ENCODE measurements around the gene UBC. TPM values are rescaled to one million over a fixed set of nuclear protein-coding genes. Genes with fewer than 3 reads are reported as not detected.

Gene UBC
- total and polyA plus RNA-seq, 2 donors (not counting 1 experiment from before 2014, with no cell fraction given), result 953 to 4,477 TPM

GRCh38 chr12:124947013-124947412 is 32.6 kb upstream of the UBC start:
- DNase-seq (no peak), ATAC-seq (ENCODE audit: low read depth) (no peak)
- no peaks in the 10 kb centered on the region for H3K9me3 ChIP-seq (ENCODE audit: control extremely low read depth in 1 of 3, control insufficient read depth in 2 of 3, insufficient read depth in 1 of 3, low read length in 2 of 3)
- POLR2A ChIA-PET, result no interaction called here
- no peaks in the 10 kb centered on the region for H3K9me3 Mint-ChIP-seq (ENCODE audit: insufficient read depth)
- H3K27ac Mint-ChIP-seq, result no peak overlapping the region
- H3K4me2 ChIP-seq (replicated peaks; ENCODE audit: low read depth, low read length, poor library complexity, severe bottlenecking), result no peak overlapping the region
- no peaks in the 10 kb centered on the region for H3K27me3 Mint-ChIP-seq
- no peaks in the 10 kb centered on the region for H3K4me1 ChIP-seq (ENCODE audit: control insufficient read depth in 2 of 2, insufficient read depth in 2 of 2, low read length in 2 of 2)
- H3K4me3 ChIP-seq (ENCODE audit: control extremely low read depth in 1 of 5, extremely low read depth in 1 of 5, insufficient read depth in 1 of 5, low read depth in 2 of 5, low read length in 4 of 5), result no peak overlapping the region
- no peak overlapping the region for H3K4me3 Mint-ChIP-seq
- no peaks in the 10 kb centered on the region for H3K27me3 ChIP-seq (replicated peaks in 1 of 4; ENCODE audit: control extremely low read depth in 1 of 4, control insufficient read depth in 3 of 4, insufficient read depth in 4 of 4, low read length in 3 of 4)
- H4K20me1 ChIP-seq (ENCODE audit: control insufficient read depth, insufficient read depth, low read length, poor library complexity, severe bottlenecking), result no peaks in the 10 kb centered on the region
- no peak overlapping the region for H3K27ac ChIP-seq (ENCODE audit: low read length in 2 of 2)
- intact Hi-C loops (cut with micrococcal nuclease), result no loop called here
- TF ChIP-seq CTCF (IDR thresholded peaks at IDR 0.05) (no peak), EZH2 (IDR thresholded peaks at IDR 0.05; ENCODE audit: borderline replicate concordance, insufficient read depth, low read depth, low read length, poor library complexity, severe bottlenecking) (no peak)
- H3K79me2 ChIP-seq (ENCODE audit: control insufficient read depth, insufficient read depth, low read length), result no peaks in the 10 kb centered on the region
- H2AFZ ChIP-seq (ENCODE audit: insufficient read depth, low read depth, low read length, poor library complexity, severe bottlenecking), result no peak overlapping the region
- CTCF ChIA-PET, result no interaction called here
- H3K36me3 ChIP-seq (replicated peaks in 1 of 2; ENCODE audit: control extremely low read depth in 1 of 2, control insufficient read depth in 1 of 2, extremely low read depth in 1 of 2, insufficient read depth in 2 of 2, low read length in 1 of 2), result peaks cover 0 to 41% of the 10 kb centered on the region in 2 experiments
- H3K9ac ChIP-seq (ENCODE audit: low read length), result no peak overlapping the region
- WGBS (ENCODE audit: insufficient coverage), result 98% methylated on average over 11 of the region's 11 CpGs
- no peaks in the 10 kb centered on the region for H3K4me1 Mint-ChIP-seq

DNA sequence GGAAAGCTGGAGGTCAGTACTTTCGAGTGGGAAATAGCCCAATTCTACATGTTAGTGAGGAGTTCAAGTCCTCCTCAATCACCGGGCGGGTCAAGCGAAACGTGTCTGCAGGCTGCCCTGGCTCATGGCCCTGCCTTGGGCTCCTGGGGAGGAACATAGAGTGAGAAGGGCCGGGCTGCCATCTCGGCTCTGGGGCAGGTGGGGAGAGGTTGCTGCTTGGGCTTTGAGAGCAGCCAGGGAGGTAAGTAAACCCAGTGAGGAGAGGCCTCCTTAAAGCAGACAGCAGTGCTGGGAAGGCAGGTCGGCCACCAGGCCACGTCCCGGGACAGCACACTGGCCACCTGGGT is 32.0 kb upstream of the UBC start:
- Histone ChIP-seq H3K4me3 (ENCODE audit: control extremely low read depth in 1 of 5, extremely low read depth in 1 of 5, insufficient read depth in 1 of 5, low read depth in 2 of 5, low read length in 4 of 5) (no peak overlapping the region), H4K20me1 (ENCODE audit: control insufficient read depth, insufficient read depth, low read length, poor library complexity, severe bottlenecking) (no peaks in the 10 kb centered on the region), H3K4me2 (replicated peaks; ENCODE audit: low read depth, low read length, poor library complexity, severe bottlenecking) (no peak overlapping the region), H3K36me3 (replicated peaks in 1 of 2; ENCODE audit: control extremely low read depth in 1 of 2, control insufficient read depth in 1 of 2, extremely low read depth in 1 of 2, insufficient read depth in 2 of 2, low read length in 1 of 2) (peaks cover 0 to 41% of the 10 kb centered on the region in 2 experiments), H2AFZ (ENCODE audit: insufficient read depth, low read depth, low read length, poor library complexity, severe bottlenecking) (no peak overlapping the region), H3K9me3 (ENCODE audit: control extremely low read depth in 1 of 3, control insufficient read depth in 2 of 3, insufficient read depth in 1 of 3, low read length in 2 of 3) (no peaks in the 10 kb centered on the region), H3K9ac (ENCODE audit: low read length) (no peak overlapping the region), H3K27ac (ENCODE audit: low read length in 2 of 2) (no peak overlapping the region), H3K4me1 (ENCODE audit: control insufficient read depth in 2 of 2, insufficient read depth in 2 of 2, low read length in 2 of 2) (no peaks in the 10 kb centered on the region), H3K27me3 (replicated peaks in 1 of 4; ENCODE audit: control extremely low read depth in 1 of 4, control insufficient read depth in 3 of 4, insufficient read depth in 4 of 4, low read length in 3 of 4) (no peaks in the 10 kb centered on the region), H3K79me2 (ENCODE audit: control insufficient read depth, insufficient read depth, low read length) (no peaks in the 10 kb centered on the region)
- CTCF ChIA-PET, result interaction anchor here (0.6 to 2.6 kb wide), 2 partner anchors 38 to 40 kb away, joined by 3 to 15 read pairs; no protein-coding TSS in a partner anchor
- TF ChIP-seq CTCF (IDR thresholded peaks at IDR 0.05) (no peak), EZH2 (IDR thresholded peaks at IDR 0.05; ENCODE audit: borderline replicate concordance, insufficient read depth, low read depth, low read length, poor library complexity, severe bottlenecking) (no peak)
- H3K27ac Mint-ChIP-seq, result no peak overlapping the region
- ATAC-seq (ENCODE audit: low read depth) (no peak), DNase-seq (no peak)
- POLR2A ChIA-PET, result no interaction called here
- H3K27me3 Mint-ChIP-seq, result no peaks in the 10 kb centered on the region
- 97% methylated on average over 10 of the region's 10 CpGs for WGBS (ENCODE audit: insufficient coverage)
- intact Hi-C loops (cut with micrococcal nuclease), result no loop called here
- H3K4me1 Mint-ChIP-seq, result no peaks in the 10 kb centered on the region
- H3K9me3 Mint-ChIP-seq (ENCODE audit: insufficient read depth), result no peaks in the 10 kb centered on the region
- no peak overlapping the region for H3K4me3 Mint-ChIP-seq
